ENCODE results near the gene RPS29. TPM values are rescaled to one million over a fixed set of nuclear protein-coding genes. Genes with fewer than 3 reads are reported as not detected.

Gene RPS29
- total and polyA plus RNA-seq, 9 of the 15 experiments (the other 6 are each of a cell fraction or from before 2014, with no cell fraction given) = 1,545 to 5,012 (median 2,448) TPM

DNA sequence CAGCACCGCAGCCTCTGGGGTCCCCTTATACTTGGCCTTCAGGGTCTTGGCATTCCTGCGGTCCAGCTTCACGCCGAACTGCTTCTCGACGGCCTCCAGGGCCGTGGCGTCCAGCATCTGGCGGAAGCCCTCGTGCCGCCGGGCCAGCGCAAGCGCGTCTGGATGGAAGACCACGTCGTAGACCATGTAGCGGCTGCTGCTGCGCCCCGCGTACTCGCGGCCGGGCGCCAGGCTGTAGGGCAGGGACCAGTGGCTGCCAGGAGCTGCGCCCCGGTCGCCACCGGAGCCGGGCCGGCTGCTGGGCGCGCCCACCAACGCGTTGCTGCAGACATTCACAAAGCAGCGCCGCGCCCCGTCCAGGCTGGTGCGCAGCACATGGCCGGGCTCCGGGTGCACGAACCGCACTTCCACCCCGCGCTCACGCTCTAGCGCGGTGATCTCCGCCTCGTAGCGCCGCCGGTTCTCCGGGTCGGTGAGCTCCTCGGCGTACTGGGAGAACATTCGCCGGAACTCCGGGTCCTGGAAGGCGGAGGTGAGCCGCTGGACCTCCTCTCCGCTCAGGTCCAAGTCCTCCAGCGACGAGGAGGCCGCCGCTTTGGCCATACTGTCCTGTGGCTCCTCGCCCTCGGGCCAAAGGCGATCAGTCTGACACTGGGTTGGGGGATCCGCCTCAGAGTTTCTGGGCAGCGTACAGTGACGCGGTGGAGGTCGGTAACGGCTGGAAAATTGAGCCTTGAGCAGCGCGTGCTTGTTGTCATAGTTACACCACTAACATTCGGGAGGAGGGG is 48.6 kb upstream of the RPS29 start, which contains the start of gene DNAAF2 (continued):
- TF ChIP-seq, protein P1, sequence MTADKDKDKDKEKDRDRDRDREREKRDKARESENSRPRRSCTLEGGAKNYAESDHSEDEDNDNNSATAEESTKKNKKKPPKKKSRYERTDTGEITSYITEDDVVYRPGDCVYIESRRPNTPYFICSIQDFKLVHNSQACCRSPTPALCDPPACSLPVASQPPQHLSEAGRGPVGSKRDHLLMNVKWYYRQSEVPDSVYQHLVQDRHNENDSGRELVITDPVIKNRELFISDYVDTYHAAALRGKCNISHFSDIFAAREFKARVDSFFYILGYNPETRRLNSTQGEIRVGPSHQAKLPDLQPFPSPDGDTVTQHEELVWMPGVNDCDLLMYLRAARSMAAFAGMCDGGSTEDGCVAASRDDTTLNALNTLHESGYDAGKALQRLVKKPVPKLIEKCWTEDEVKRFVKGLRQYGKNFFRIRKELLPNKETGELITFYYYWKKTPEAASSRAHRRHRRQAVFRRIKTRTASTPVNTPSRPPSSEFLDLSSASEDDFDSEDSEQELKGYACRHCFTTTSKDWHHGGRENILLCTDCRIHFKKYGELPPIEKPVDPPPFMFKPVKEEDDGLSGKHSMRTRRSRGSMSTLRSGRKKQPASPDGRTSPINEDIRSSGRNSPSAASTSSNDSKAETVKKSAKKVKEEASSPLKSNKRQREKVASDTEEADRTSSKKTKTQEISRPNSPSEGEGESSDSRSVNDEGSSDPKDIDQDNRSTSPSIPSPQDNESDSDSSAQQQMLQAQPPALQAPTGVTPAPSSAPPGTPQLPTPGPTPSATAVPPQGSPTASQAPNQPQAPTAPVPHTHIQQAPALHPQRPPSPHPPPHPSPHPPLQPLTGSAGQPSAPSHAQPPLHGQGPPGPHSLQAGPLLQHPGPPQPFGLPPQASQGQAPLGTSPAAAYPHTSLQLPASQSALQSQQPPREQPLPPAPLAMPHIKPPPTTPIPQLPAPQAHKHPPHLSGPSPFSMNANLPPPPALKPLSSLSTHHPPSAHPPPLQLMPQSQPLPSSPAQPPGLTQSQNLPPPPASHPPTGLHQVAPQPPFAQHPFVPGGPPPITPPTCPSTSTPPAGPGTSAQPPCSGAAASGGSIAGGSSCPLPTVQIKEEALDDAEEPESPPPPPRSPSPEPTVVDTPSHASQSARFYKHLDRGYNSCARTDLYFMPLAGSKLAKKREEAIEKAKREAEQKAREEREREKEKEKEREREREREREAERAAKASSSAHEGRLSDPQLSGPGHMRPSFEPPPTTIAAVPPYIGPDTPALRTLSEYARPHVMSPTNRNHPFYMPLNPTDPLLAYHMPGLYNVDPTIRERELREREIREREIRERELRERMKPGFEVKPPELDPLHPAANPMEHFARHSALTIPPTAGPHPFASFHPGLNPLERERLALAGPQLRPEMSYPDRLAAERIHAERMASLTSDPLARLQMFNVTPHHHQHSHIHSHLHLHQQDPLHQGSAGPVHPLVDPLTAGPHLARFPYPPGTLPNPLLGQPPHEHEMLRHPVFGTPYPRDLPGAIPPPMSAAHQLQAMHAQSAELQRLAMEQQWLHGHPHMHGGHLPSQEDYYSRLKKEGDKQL (CRISPR knock-in tag; IDR thresholded peaks at IDR 0.05; ENCODE audit: borderline replicate concordance) = no peak
- TF ChIP-seq TAF9B (IDR thresholded peaks at IDR 0.05; ENCODE audit: partially characterized antibody) = no peak
- TF ChIP-seq CREM (IDR thresholded peaks at IDR 0.05; ENCODE audit: low read depth) = peak; percentile 23; the same call in 1 of the 2 replicates
- TF ChIP-seq, protein P2, sequence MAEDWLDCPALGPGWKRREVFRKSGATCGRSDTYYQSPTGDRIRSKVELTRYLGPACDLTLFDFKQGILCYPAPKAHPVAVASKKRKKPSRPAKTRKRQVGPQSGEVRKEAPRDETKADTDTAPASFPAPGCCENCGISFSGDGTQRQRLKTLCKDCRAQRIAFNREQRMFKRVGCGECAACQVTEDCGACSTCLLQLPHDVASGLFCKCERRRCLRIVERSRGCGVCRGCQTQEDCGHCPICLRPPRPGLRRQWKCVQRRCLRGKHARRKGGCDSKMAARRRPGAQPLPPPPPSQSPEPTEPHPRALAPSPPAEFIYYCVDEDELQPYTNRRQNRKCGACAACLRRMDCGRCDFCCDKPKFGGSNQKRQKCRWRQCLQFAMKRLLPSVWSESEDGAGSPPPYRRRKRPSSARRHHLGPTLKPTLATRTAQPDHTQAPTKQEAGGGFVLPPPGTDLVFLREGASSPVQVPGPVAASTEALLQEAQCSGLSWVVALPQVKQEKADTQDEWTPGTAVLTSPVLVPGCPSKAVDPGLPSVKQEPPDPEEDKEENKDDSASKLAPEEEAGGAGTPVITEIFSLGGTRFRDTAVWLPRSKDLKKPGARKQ (CRISPR knock-in tag; IDR thresholded peaks at IDR 0.05) = no peak
- TF ChIP-seq RFX1 (IDR thresholded peaks at IDR 0.05) = peak; percentile 96
- peak; percentile 82 for TF ChIP-seq MYC (IDR thresholded peaks at IDR 0.05; ENCODE audit: low read depth, low read length)
- no peak for TF ChIP-seq MYC (CRISPR knock-in tag; IDR thresholded peaks at IDR 0.05; ENCODE audit: borderline replicate concordance, low read depth)
- TF ChIP-seq, protein P3, sequence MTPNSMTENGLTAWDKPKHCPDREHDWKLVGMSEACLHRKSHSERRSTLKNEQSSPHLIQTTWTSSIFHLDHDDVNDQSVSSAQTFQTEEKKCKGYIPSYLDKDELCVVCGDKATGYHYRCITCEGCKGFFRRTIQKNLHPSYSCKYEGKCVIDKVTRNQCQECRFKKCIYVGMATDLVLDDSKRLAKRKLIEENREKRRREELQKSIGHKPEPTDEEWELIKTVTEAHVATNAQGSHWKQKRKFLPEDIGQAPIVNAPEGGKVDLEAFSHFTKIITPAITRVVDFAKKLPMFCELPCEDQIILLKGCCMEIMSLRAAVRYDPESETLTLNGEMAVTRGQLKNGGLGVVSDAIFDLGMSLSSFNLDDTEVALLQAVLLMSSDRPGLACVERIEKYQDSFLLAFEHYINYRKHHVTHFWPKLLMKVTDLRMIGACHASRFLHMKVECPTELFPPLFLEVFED (CRISPR knock-in tag; conservative IDR thresholded peaks at IDR 0.05) = no peak
- TF ChIP-seq ZBTB17 (CRISPR knock-in tag; IDR thresholded peaks at IDR 0.05) = no peak
- TF ChIP-seq CBX2 (IDR thresholded peaks at IDR 0.05; ENCODE audit: insufficient read depth, low read length, poor library complexity, severe bottlenecking) = no peak
- no peak for TF ChIP-seq NFATC3 (IDR thresholded peaks at IDR 0.05)
- TF ChIP-seq, protein P4, sequence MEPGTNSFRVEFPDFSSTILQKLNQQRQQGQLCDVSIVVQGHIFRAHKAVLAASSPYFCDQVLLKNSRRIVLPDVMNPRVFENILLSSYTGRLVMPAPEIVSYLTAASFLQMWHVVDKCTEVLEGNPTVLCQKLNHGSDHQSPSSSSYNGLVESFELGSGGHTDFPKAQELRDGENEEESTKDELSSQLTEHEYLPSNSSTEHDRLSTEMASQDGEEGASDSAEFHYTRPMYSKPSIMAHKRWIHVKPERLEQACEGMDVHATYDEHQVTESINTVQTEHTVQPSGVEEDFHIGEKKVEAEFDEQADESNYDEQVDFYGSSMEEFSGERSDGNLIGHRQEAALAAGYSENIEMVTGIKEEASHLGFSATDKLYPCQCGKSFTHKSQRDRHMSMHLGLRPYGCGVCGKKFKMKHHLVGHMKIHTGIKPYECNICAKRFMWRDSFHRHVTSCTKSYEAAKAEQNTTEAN (CRISPR knock-in tag; IDR thresholded peaks at IDR 0.05) = no peak
- TF ChIP-seq TSC22D4 (tag; IDR thresholded peaks at IDR 0.05) = no peak
- TF ChIP-seq ZNF253 (CRISPR knock-in tag; conservative IDR thresholded peaks at IDR 0.05) = no peak
- no peak for TF ChIP-seq DIDO1 (tag; IDR thresholded peaks at IDR 0.05; ENCODE audit: low read depth)
- TF ChIP-seq, protein P5, sequence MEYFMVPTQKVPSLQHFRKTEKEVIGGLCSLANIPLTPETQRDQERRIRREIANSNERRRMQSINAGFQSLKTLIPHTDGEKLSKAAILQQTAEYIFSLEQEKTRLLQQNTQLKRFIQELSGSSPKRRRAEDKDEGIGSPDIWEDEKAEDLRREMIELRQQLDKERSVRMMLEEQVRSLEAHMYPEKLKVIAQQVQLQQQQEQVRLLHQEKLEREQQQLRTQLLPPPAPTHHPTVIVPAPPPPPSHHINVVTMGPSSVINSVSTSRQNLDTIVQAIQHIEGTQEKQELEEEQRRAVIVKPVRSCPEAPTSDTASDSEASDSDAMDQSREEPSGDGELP (CRISPR knock-in tag; IDR thresholded peaks at IDR 0.05; ENCODE audit: borderline replicate concordance) = peak; percentile 13; the same call in 1 of the 2 replicates
- no peak for TF ChIP-seq ZBED1 (IDR thresholded peaks at IDR 0.05)
